NCI-H2029 treated with DMSO at 0.1 percent for 48 hours (cell line): ENCODE measurements around the gene UBAP2L.

ENCODE experiments used
- DNase-seq: peaks from one replicate; lab custom pipeline; 2025; lab: John Stamatoyannopoulos, UW

Gene UBAP2L

GRCh38 chr1:154220071-154220969 lies at the start of gene UBAP2L:
TSS of gene UBAP2L (plus strand) at chr1:154220955. CDS start at chr1:154225124, 4,169 bp downstream.
- DNase-seq: peak; percentile 96

GRCh38 chr1:154171223-154171583 lies 49.6 kb upstream of the UBAP2L start:
- no peak for DNase-seq

GRCh38 chr1:154171880-154172279 lies 48.9 kb upstream of the UBAP2L start:
- DNase-seq: no peak

GRCh38 chr1:154174654-154175053 lies 46.1 kb upstream of the UBAP2L start:
- no peak for DNase-seq

- no peak for DNase-seq
These were observed 44.4 kb upstream of the UBAP2L start for GRCh38 chr1:154176337-154176736.

- no peak for DNase-seq
These were observed 42.7 kb upstream of the UBAP2L start for GRCh38 chr1:154178013-154178412.

GRCh38 chr1:154178911-154179811 lies 41.6 kb upstream of the UBAP2L start:
- no peak for DNase-seq

- DNase-seq: no peak
These were observed 40.6 kb upstream of the UBAP2L start for GRCh38 chr1:154179946-154180687.

- no peak for DNase-seq
These were observed 38.8 kb upstream of the UBAP2L start for GRCh38 chr1:154181944-154182343.

GRCh38 chr1:154182344-154183045 lies 38.3 kb upstream of the UBAP2L start:
- no peak for DNase-seq

GRCh38 chr1:154183046-154183915 lies 37.5 kb upstream of the UBAP2L start:
- DNase-seq: peak; percentile 87

GRCh38 chr1:154186177-154186576 lies 34.6 kb upstream of the UBAP2L start:
- peak; percentile 58 for DNase-seq

- DNase-seq: no peak
These were observed 33.8 kb upstream of the UBAP2L start for GRCh38 chr1:154186852-154187501.

GRCh38 chr1:154190550-154190949 lies 30.2 kb upstream of the UBAP2L start:
- no peak for DNase-seq

- DNase-seq: no peak
These were observed 28.7 kb upstream of the UBAP2L start, which contains the start of gene TPM3 for GRCh38 chr1:154191990-154192461. TSS of gene TPM3 (minus strand) at chr1:154192100. CDS start at chr1:154192018, 82 bp downstream.

- no peak for DNase-seq
These were observed 28.3 kb upstream of the UBAP2L start for GRCh38 chr1:154192476-154192875.

GRCh38 chr1:154193821-154194220 lies 26.9 kb upstream of the UBAP2L start:
- peak; percentile 68 for DNase-seq

- no peak for DNase-seq
These were observed 21.8 kb upstream of the UBAP2L start for GRCh38 chr1:154198756-154199562.

GRCh38 chr1:154199563-154199879 lies 21.2 kb upstream of the UBAP2L start:
- DNase-seq: no peak
